Muscle layer of duodenum (tissue), 2 donors: Measurements from ENCODE around the gene BBIP1.

Source experiments
- H3K27ac ChIP-seq: one replicate; pipeline ENCODE4 v1.7.0; 2013; ENCODE audit warnings: mild to moderate bottlenecking, low read length
- H3K27me3 ChIP-seq: one replicate; pipeline ENCODE4 v1.7.0; 2013; ENCODE audit warnings: low read depth, mild to moderate bottlenecking, control low read depth, low read length
- H3K36me3 ChIP-seq, 2 donors: one replicate each; pipeline ENCODE4 v1.7.0; 2013; ENCODE audit warnings: low read length in 2 of 2, control low read depth in 1 of 2, mild to moderate bottlenecking in 1 of 2; ENCODE audit not compliant: insufficient read depth in 2 of 2, control insufficient read depth in 1 of 2
- H3K4me1 ChIP-seq, 2 donors: one replicate each; pipeline ENCODE4 v1.7.0; 2013; ENCODE audit warnings: low read length in 2 of 2, mild to moderate bottlenecking in 2 of 2, control low read depth in 1 of 2, moderate library complexity in 1 of 2; ENCODE audit not compliant: insufficient read depth in 2 of 2, control insufficient read depth in 1 of 2
- H3K4me3 ChIP-seq, 2 donors: one replicate each; pipeline ENCODE4 v1.7.0; 2013; ENCODE audit warnings: low read length in 2 of 2, low read depth in 1 of 2, mild to moderate bottlenecking in 1 of 2
- H3K9me3 ChIP-seq, 2 donors: one replicate each; pipeline ENCODE4 v1.7.0; 2013; ENCODE audit warnings: low read length in 2 of 2, control low read depth in 1 of 2, mild to moderate bottlenecking in 1 of 2; ENCODE audit not compliant: control insufficient read depth in 1 of 2
- donor health status: healthy.

Gene BBIP1

GRCh38 chr10:110951381-110951780, 32.4 kb upstream of the BBIP1 start:
- H3K27me3 ChIP-seq = no peaks in the 10 kb centered on the region
- no peaks in the 10 kb centered on the region for H3K36me3 ChIP-seq
- H3K4me3 ChIP-seq = no peak overlapping the region
- H3K9me3 ChIP-seq = no peaks in the 10 kb centered on the region
- peaks cover 0 to 6% of the 10 kb centered on the region in 2 donors for H3K4me1 ChIP-seq
- H3K27ac ChIP-seq = no peak overlapping the region

GRCh38 chr10:110947061-110947595, 28.1 kb upstream of the BBIP1 start:
- H3K4me1 ChIP-seq = peaks cover 0 to 6% of the 10 kb centered on the region in 2 donors
- H3K36me3 ChIP-seq = peaks cover 0 to 8% of the 10 kb centered on the region in 2 donors
- no peaks in the 10 kb centered on the region for H3K9me3 ChIP-seq
- H3K27ac ChIP-seq = no peak overlapping the region
- H3K4me3 ChIP-seq = no peak overlapping the region
- H3K27me3 ChIP-seq = no peaks in the 10 kb centered on the region

- Histone ChIP-seq H3K9me3 (no peaks in the 10 kb centered on the region), H3K4me1 (peaks cover 0 to 6% of the 10 kb centered on the region in 2 donors), H3K27ac (no peak overlapping the region), H3K4me3 (no peak overlapping the region), H3K36me3 (peaks cover 0 to 8% of the 10 kb centered on the region in 2 donors), H3K27me3 (no peaks in the 10 kb centered on the region)
Observed at GRCh38 chr10:110946496-110946895, 27.5 kb upstream of the BBIP1 start.

GRCh38 chr10:110944792-110945396, 25.9 kb upstream of the BBIP1 start:
- no peaks in the 10 kb centered on the region for H3K27me3 ChIP-seq
- peaks cover 0 to 6% of the 10 kb centered on the region in 2 donors for H3K4me1 ChIP-seq
- H3K36me3 ChIP-seq = peaks cover 0 to 8% of the 10 kb centered on the region in 2 donors
- H3K4me3 ChIP-seq = no peak overlapping the region
- H3K9me3 ChIP-seq = no peaks in the 10 kb centered on the region
- no peak overlapping the region for H3K27ac ChIP-seq

- Histone ChIP-seq H3K27me3 (no peaks in the 10 kb centered on the region), H3K36me3 (peaks cover 0 to 8% of the 10 kb centered on the region in 2 donors), H3K4me3 (no peak overlapping the region), H3K27ac (no peak overlapping the region), H3K9me3 (no peaks in the 10 kb centered on the region), H3K4me1 (no peaks in the 10 kb centered on the region)
Observed at GRCh38 chr10:110939419-110939818, 20.4 kb upstream of the BBIP1 start.

GRCh38 chr10:110936757-110937156, 17.8 kb upstream of the BBIP1 start:
- H3K36me3 ChIP-seq = no peaks in the 10 kb centered on the region
- no peak overlapping the region for H3K27ac ChIP-seq
- no peaks in the 10 kb centered on the region for H3K27me3 ChIP-seq
- no peak overlapping the region for H3K4me3 ChIP-seq
- peaks cover 5 to 9% of the 10 kb centered on the region in 2 donors for H3K4me1 ChIP-seq
- no peaks in the 10 kb centered on the region for H3K9me3 ChIP-seq

GRCh38 chr10:110932505-110933180, 13.7 kb upstream of the BBIP1 start:
- Histone ChIP-seq H3K36me3 (no peaks in the 10 kb centered on the region), H3K9me3 (no peaks in the 10 kb centered on the region), H3K4me1 (peaks cover 5 to 20% of the 10 kb centered on the region in 2 donors), H3K27ac (no peak overlapping the region), H3K4me3 (no peak overlapping the region), H3K27me3 (no peaks in the 10 kb centered on the region)

- no peak overlapping the region for H3K4me3 ChIP-seq
- no peaks in the 10 kb centered on the region for H3K36me3 ChIP-seq
- no peak overlapping the region for H3K27ac ChIP-seq
- no peaks in the 10 kb centered on the region for H3K27me3 ChIP-seq
- peaks cover 5 to 20% of the 10 kb centered on the region in 2 donors for H3K4me1 ChIP-seq
- H3K9me3 ChIP-seq = no peaks in the 10 kb centered on the region
Observed at GRCh38 chr10:110931769-110932381, 12.9 kb upstream of the BBIP1 start.

- Histone ChIP-seq H3K36me3 (no peaks in the 10 kb centered on the region), H3K9me3 (no peaks in the 10 kb centered on the region), H3K27me3 (no peaks in the 10 kb centered on the region), H3K4me1 (peaks cover 16 to 32% of the 10 kb centered on the region in 2 donors), H3K27ac (no peak overlapping the region), H3K4me3 (no peak overlapping the region)
Observed at GRCh38 chr10:110927461-110927860, 8.5 kb upstream of the BBIP1 start.

- Histone ChIP-seq H3K4me1 (peaks cover 16 to 35% of the 10 kb centered on the region in 2 donors), H3K27me3 (no peaks in the 10 kb centered on the region), H3K9me3 (no peaks in the 10 kb centered on the region), H3K27ac (no peak overlapping the region), H3K36me3 (peaks cover 0 to under 1% of the 10 kb centered on the region in 2 donors), H3K4me3 (no peak overlapping the region)
Observed at GRCh38 chr10:110923856-110924493, 5.0 kb upstream of the BBIP1 start.
